GM19193 (cell line): ENCODE data around the gene PTPN23.

Experiments
- POLR2A ChIP-seq: IDR thresholded peaks from 4 replicates; pipeline ENCODE4 v1.6.1; 2011; ENCODE audit not compliant: insufficient read depth, insufficient read length; ENCODE audit errors: extremely low read depth

Gene PTPN23

DNA sequence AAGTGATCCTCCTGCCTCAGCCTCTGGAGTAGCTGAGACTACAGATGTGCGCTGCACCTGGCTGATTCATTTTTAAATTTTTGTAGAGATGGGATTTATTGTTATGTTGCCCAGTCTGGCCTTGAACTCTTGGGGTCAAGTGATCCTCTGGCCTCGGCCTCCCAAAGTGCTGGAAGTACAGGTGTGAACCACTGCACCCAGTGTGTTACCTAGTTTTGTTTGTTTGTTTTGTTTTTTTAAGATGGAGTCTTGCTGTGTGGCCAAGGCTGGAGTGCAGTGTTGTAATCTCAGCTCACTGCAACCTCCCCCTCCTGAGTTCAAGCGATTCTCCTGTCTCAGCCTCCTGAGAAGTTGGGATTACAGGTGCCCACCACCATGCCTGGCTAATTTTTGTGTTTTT lies 12.1 kb downstream of the PTPN23 start:
- no peak for TF ChIP-seq POLR2A

DNA sequence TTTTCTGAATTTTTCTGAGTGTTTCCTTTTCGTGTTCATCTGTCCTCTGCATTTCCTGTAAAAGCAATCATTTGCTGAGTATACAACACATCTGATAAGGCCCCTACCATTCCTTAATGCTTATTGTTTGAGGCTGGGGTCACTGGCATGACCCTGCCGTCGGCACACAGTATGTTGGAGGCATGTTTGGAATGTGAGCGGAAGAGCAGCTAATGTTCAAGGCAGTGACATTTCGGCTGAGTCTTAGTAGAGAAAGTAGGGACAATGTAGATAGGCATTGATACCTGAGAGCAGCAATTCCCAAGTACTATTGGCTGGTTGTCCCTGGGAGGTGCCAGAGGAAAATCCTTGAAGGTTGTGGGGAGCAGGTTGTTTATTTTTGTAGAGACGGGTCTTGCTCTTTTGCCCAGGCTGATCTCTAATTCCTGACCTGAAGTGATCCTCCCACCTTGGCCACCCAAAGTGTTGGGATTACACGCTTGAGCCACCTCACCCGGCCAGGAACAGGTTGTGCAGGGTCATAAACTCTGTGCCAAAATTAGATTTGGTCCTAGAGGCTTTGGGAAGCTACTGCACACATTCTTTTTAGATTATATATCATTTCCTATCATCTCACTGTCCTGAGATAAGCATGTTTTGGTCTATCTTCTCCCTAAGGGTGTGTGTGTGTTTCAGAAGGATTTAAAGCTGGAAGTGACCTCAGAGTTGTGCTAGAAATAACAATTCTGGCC lies 13.5 kb downstream of the PTPN23 start:
- TF ChIP-seq POLR2A: no peak

DNA sequence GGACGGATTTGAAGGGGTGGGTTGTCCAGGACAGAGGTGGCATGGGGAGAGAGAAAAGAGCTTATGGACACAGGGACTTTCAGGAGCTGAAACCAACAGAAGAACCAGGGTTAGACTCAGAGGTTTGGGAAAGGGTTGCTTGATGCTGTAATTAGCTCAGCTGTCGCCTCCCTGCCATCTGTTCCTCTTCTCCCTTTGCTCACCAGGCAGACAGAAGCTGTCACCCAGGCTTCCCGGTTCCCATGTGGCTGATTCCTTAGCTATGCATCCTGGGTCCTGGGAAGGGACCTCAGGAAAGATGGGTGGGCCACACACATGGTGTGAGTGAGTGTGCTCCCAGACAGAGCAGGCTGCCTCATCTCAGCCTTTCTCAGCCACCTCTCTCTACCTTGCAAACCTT lies 14.1 kb downstream of the PTPN23 start:
- TF ChIP-seq POLR2A: no peak

DNA sequence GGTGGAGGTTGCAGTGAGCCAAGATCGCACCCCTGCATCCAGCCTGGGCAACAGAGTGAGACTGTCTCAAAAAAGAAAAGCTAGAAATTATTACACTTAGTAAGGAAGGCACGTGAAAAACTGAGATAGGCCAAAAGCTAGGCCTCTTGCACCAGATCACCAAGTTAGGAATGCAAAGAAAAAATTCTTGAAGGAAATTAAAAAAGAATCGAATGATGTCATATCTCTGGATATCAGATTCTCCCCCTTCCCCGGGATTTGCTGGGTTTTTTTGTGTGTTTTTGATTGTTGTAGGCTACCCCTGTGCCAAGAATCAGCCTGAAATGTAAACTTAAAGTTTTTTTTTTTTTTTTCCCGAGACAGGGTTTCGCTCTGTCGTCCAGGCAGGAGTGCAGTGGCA lies 17.4 kb downstream of the PTPN23 start:
- TF ChIP-seq POLR2A: no peak

DNA sequence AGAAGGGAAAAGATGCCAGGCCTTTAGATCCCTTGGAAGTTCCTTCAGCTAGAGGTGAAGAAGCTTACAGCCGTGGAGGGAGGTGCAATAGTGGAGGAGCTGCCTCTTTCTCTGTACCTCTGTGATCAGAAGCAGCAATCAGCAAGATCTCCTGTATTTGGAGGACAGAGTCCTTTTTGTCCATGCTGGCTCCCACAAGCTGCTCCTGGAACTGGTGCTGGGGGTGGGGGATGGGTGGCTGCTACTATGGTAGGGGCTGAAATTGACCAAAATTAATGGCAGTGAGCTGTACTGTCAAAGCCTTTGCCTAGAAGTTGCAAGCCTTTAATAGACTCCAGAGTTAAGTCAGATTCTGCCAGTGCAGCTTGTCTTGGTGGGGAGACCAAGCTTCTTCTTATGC lies 18.2 kb downstream of the PTPN23 start:
- TF ChIP-seq POLR2A: no peak

DNA sequence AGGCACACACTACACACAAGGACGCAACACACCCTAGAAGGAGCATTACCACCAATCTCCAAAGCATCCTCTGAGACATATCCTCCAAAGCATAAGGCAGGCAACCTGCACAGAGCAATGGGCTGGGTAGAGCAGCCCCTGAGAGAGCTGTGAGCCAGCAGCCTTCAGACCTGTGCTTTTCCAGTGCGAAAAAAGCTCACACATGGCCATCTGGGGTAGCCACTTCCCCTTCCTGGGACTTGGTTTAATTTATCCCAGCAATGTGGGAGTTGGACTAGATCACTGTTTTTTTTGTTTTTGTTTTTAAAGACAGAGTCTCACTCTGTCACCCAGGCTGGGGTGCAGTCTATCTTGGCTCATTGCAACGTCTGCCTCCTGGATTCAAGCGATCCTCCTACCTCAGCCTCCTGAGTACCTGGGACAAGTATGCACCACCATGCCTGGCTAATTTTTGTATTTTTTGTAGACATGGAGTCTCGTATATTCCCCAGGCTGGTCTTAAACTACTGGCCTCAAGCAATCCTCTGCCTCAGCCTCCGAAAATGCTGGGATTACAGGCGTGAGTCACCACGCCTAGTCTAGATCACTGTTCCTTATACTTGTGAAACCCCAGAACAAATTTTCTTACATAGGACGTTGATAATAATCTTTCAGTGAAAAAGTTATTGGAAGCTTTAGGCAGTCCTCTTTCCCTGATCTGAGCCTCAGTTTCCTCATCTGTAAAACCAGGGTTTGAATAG lies 18.9 kb downstream of the PTPN23 start:
- no peak for TF ChIP-seq POLR2A

DNA sequence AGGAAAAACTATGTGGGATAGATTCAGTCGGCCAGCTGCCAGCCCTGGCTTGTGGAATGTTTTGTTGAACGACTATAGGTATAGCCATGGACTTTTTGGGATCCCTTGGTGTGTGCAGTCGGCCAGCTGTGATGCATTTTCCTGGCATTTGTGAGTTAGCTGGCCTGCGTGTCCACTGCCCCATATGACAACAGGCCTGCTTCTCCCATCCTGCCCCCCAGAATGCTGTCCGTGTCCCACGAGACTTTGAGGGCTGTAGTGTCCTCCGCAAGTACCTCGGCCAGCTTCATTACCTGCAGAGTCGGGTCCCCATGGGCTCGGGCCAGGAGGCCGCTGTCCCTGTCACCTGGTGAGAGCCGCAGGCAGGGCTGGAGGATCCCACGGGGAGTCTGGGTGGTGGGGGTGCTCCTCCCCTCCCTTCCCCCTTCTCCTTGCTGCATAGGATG lies 23.6 kb downstream of the PTPN23 start:
- TF ChIP-seq POLR2A: no peak

DNA sequence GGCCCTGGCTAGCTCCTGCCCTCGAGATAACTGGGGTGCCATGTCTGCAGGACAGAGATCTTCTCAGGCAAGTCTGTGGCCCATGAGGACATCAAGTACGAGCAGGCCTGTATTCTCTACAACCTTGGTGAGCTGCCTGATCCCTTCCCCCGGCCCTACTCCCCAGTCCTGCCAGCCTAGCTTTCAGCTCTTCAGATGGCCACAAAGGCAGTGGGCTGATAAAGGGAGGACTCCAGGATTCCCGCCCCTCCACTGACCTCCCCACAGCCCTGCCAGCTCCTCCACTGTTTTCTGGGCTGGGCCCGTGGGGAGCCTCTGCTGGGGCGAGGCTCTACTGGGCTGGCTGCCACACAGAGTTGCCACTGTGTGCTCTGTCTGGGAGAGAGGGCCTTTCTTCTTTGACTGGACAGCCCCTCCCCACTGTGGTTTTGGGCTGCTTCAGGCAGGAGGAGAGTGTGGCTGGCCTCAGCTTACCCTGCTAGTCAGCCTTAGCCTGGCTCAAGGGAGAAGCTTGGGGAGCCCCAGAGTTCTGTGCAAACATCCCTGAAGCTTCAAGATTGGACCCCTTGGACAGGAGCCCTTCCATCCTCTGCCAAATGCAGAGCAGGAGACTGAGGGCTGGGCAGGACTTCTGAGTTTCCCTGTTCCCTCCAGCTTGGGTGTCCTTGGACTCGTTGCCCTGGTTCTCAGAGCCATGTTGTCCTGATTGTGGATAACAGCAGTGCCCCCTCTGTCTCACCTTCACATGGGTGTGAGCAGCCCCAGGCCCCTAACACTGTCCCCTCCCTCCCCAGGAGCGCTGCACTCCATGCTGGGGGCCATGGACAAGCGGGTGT lies 24.4 kb downstream of the PTPN23 start:
- TF ChIP-seq POLR2A: no peak

DNA sequence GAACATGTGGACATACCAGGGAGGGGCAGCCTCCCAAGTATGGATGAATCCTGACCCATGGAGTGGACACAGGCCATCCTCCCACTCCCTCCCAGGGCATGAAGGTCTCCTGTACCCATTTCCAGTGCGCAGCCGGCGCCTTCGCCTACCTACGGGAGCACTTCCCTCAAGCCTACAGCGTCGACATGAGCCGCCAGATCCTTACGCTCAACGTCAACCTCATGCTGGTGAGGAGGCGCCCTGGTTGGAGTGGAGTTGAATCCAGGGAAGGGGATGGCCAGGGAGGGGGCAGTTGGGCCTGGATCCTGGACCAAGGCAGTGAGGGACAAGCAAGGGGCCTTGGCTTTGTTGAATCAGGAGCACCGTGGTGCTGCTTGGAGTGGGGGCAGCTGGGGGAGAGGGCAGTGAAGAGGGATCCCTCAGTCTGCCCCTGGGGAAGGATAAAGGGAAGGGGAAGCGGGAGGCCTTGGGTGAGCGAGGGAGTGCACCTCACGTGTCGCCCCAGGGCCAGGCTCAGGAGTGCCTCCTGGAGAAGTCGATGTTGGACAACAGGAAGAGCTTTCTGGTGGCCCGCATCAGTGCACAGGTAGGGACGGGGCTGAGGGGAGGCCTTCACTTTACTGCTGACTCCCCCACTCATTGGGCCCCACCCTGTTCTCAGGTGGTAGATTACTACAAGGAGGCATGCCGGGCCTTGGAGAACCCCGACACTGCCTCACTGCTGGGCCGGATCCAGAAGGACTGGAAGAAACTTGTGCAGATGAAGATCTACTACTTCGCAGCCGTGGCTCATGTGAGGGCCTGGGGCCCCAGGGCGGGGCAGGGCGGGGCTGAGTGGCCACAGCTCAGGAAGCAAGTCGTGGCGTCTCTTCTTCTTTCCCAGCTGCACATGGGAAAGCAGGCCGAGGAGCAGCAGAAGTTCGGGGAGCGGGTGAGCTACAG lies 25.3 kb downstream of the PTPN23 start:
- TF ChIP-seq POLR2A: no peak

DNA sequence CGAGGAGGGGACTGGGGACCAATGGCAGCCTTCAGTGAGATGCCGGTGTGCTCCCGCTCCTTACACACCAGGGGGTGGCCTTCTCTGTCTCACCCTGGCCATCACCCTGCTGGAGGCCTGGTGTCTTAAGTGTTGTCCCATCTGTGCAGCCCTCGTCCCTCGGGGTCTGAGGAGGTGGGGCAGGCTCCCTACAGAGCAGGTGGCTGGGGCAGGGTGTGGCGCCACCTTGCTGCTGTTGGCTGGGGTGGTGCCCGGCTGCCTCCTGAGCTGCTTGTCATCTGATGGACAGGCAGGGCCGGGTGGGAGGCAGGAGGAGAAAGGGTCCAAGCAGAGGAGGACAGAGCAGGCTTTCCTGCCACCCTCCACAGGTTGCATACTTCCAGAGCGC lies 25.9 kb downstream of the PTPN23 start:
- no peak for TF ChIP-seq POLR2A

DNA sequence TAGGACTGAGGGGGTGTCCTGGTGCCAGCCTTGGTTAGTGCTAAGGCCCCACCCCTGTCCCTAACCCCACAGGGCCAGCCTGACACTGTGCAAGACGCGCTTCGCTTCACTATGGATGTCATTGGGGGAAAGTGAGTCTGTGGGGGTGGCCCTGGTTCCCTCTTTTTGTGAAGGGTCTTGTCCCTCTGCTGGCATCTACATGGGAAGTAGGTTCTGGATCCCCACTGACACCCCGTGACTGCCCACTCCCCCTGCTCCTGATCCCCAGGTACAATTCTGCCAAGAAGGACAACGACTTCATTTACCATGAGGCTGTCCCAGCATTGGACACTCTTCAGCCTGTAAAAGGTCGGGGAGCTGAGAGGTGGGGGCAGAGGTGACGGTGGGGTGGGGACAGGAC lies 26.4 kb downstream of the PTPN23 start:
- no peak for TF ChIP-seq POLR2A

DNA sequence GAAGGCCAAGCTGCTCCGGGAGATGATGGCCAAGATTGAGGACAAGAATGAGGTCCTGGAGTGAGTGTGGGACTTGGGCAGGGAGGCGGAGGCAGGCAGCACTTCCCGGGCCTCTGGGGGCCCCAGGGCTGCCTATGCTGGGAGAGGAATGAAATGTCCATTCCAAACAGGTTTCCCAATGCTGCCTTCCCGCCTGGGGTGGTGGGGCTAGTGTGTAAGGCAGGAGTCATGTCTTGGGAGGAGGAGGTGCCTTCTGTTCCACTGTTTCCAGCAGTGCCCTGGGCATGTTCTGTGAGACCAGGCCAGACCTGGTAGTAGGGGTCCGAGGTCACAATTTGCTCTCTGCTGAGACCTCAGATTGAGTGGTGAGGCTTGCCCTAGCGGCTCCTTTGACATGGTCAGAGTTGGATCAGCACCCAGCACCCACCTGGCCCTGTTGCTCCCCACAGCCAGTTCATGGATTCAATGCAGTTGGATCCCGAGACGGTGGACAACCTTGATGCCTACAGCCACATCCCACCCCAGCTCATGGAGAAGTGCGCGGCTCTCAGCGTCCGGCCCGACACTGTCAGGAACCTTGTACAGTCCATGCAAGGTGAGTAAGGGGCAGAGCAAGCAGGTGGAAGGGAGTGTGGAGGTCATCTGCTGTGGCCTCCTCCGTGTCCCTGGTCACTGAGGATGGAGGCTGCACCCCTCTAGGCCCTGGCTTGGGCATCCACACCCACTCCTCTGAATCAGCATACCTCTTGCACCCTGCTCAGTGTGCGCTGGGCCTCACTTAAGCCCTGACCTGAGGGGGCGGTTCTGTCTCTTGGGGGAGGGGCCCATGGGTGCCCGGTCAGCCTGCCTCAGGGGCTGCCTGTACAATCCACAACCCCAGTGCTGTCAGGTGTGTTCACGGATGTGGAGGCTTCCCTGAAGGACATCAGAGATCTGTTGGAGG lies 27.3 kb downstream of the PTPN23 start:
- no peak for TF ChIP-seq POLR2A

DNA sequence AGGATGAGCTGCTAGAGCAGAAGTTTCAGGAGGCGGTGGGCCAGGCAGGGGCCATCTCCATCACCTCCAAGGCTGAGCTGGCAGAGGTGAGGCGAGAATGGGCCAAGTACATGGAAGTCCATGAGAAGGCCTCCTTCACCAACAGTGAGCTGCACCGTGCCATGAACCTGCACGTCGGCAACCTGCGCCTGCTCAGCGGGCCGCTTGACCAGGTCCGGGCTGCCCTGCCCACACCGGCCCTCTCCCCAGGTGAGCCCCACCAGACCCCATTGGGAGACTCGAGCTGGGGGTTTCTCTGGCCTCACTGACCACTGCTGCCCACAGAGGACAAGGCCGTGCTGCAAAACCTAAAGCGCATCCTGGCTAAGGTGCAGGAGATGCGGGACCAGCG lies 28.0 kb downstream of the PTPN23 start:
- TF ChIP-seq POLR2A: no peak
